Loucy (cell line): ENCODE measurements around the gene INSYN2B.

Experiments
- CTCF ChIP-seq: fragments of 200-600 bp; sonication (generic); conservative IDR thresholded peaks from 2 replicates; pipeline ENCODE4 v1.5.1; 2014; ENCODE audit warnings: mild to moderate bottlenecking, antibody characterized with exemption, low read length
- EZH2phosphoT487 ChIP-seq: fragments of 200-600 bp; IDR thresholded peaks from 2 replicates; pipeline ENCODE4 v1.6.1; 2018; ENCODE audit warnings: antibody characterized with exemption, mild to moderate bottlenecking, moderate library complexity, borderline replicate concordance

GRCh38 chr5:169856571-169856970 is 123.7 kb downstream of the INSYN2B start:
- TF ChIP-seq CTCF (no peak), EZH2phosphoT487 (no peak)
